Stomach (tissue), 4 donors: Measurements from ENCODE around the gene BCR.
"Not testable (repeated sequence)": the region's sequence is repeated elsewhere in the genome, so short reads cannot be mapped to it uniquely, and the experiment has no call there.

ENCODE experiments used
- CTCF ChIP-seq, 7 experiments: fragments of 450-650 bp in 4 of 7; fragments of 200-600 bp in 3 of 7; sonication (generic) in 3 of 7; IDR thresholded peaks; one replicate each; pipeline ENCODE4 v1.5.1; 2016 to 2019; ENCODE audit warnings: antibody characterized with exemption in 7 of 7, control low read depth in 2 of 7, mild to moderate bottlenecking in 1 of 7
- POLR2A ChIP-seq, 4 donors: fragments of 450-650 bp; IDR thresholded peaks; one replicate each; pipeline ENCODE4 v1.6.1; 2016; ENCODE audit warnings: antibody characterized with exemption in 4 of 4, control low read depth in 2 of 4, mild to moderate bottlenecking in 1 of 4, moderate library complexity in 1 of 4

DNA sequence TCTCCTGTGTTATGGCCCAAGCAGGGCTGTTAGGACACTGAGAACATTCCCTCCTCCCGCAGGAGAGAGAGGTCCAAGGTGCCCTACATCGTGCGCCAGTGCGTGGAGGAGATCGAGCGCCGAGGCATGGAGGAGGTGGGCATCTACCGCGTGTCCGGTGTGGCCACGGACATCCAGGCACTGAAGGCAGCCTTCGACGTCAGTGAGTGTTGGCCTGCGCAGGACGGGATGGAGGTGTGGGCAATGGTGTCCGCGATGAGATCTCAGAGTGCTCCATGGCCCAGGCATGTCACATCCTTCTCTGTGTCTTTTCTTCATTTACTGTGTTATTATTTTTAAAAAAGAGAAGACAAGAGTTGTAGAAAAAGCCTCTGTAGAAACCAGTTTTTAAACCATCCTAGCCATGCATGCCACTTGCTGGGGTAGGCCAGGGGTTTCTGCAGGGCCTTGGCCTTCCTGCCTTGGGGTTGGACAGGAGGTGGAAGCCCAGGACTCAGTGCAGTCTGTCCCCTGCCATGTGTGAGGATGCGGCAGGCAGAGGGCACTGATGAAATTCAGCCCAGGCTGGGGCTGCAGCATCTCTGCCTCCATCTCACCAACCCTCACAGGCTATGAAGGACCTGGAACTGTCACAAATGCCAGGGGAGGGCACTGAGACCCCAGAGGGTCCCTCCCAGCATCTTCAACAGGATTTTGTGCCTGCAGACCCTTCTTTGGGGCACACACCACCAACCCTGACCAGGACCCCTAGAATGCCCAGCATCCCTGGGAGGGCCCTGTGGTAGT, 131.5 kb downstream of the BCR start:
- TF ChIP-seq CTCF, POLR2A (IDR thresholded peaks at IDR 0.05): not testable (repeated sequence)
